Prostate gland (tissue), 2 donors: ENCODE results near the gene FLNC. TPM values are rescaled to one million over a fixed set of nuclear protein-coding genes. Genes with fewer than 3 reads are reported as not detected.
A peak's percentile ranks its signal among the peaks of the same experiment; 100 is the strongest.

Experiments used
- DNase-seq: peaks from one replicate; pipeline ENCODE4 v3.0.0-alpha.2; 2019; ENCODE audit warnings: low spot score
- H3K27ac ChIP-seq, 2 donors: fragments of 200-600 bp; sonication (generic); 2 replicates each; pipeline ENCODE4 v1.5.1; 2017 to 2019
- H3K27me3 ChIP-seq: fragments of 200-600 bp; sonication (generic); replicated peaks from 2 replicates; pipeline ENCODE4 v1.5.1; 2019; ENCODE audit not compliant: insufficient read depth
- H3K36me3 ChIP-seq, 2 donors: fragments of 200-600 bp; sonication (generic); 1 replicate in 1 of 2; 2 replicates in 1 of 2; pipeline versions ENCODE4 v1.5.1 to v1.8.1; 2017 to 2019
- H3K4me1 ChIP-seq: fragments of 200-600 bp; sonication (generic); replicated peaks from 2 replicates; pipeline ENCODE4 v1.5.1; 2019
- H3K4me3 ChIP-seq, 2 donors: fragments of 200-600 bp; sonication (generic); 2 replicates each; pipeline ENCODE4 v1.5.1; 2017 to 2019
- H3K9me3 ChIP-seq: fragments of 200-600 bp; sonication (generic); 2 replicates; pipeline ENCODE4 v1.5.1; 2017
- POLR2A ChIP-seq: fragments of 450-650 bp; IDR thresholded peaks from one replicate; pipeline ENCODE4 v1.6.1; 2016; ENCODE audit warnings: antibody characterized with exemption, mild to moderate bottlenecking
- POLR2AphosphoS5 ChIP-seq: sonication (generic); formaldehyde crosslinking; IDR thresholded peaks from one replicate; pipeline ENCODE4 v1.6.1; 2017; ENCODE audit warnings: antibody characterized with exemption
- whole genome bisulfite sequencing: methylation state at CpG from one replicate; pipeline ENCODE4 v1.1.5; 2018; 5-methylcytosine and 5-hydroxymethylcytosine counted together
- intact Hi-C: fragments of 100-400 bp; cut with DNase I; formaldehyde crosslinking; loops from one replicate; pipeline ENCODE4 v1.14.2; 2022
- total RNA-seq, 2 donors: library from RNA; depleted of rRNA; stranded (reverse); fragments of >200 nt; gene quantifications; one replicate each; pipeline ENCODE4 v1.1.0, GENCODE V29; 2016
- TF ChIP-seq, protein P1 (sequence below), 4 experiments: fragments of 200-600 bp in 2 of 4; fragments of 450-650 bp in 2 of 4; sonication (generic) in 2 of 4; IDR thresholded peaks; 1 replicate in 3 of 4; 2 replicates in 1 of 4; pipeline ENCODE4 v1.5.1; 2016 to 2019; ENCODE audit warnings: antibody characterized with exemption in 4 of 4, mild to moderate bottlenecking in 2 of 4, moderate library complexity in 2 of 4

FLNC gene
- total RNA-seq, 2 donors from 2014 or later = 104 to 150 TPM

DNA sequence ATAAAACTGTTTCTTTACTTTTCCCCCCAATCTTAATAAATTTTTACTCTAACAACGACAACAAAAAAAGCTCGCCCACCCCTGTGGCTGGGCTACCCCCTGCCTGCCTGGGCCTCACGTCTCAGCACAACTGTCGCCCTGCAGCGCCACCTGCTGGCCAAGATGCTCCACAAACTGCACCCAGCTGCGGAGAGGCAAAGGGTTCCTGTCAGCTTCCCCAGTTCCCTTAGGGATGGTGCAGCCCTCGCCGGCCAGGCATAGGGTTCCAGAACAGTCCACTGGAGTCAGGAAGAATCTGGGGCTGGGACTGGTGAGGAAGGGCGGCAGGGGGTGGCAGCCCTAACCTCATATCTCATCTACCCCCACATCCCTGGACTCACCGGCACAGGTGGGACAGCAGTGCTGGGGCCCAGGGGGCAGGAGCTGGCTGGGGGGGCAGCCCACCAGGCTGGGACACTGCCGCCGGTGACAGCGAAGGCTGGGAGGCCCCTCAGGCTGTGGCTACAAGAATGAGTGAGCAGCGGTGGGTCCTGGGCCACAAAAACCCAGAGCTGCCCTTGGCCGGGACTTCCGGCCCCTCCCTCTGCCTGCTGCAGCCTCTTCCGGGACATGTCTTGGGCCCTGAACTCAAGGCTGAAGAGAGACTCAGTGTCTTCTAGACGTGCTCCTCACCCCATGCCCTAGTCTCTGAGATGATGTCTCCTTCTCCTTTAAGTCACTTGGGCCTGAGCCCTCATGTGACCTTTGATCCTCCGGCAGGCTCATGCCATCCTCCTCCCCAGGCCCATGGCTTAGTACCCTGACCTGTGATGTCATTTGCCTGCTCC, 53.6 kb downstream of the FLNC start:
- Histone ChIP-seq H3K27me3 (no peaks in the 10 kb centered on the region), H3K4me1 (no peaks in the 10 kb centered on the region), H3K36me3 (no peaks in the 10 kb centered on the region), H3K27ac (no peak overlapping the region), H3K4me3 (no peak overlapping the region), H3K9me3 (no peaks in the 10 kb centered on the region)
- 38% methylated on average over 15 of the region's 19 CpGs for WGBS
- TF ChIP-seq POLR2AphosphoS5 (peak; percentile 43), POLR2A (no peak)
- TF ChIP-seq, protein P1, sequence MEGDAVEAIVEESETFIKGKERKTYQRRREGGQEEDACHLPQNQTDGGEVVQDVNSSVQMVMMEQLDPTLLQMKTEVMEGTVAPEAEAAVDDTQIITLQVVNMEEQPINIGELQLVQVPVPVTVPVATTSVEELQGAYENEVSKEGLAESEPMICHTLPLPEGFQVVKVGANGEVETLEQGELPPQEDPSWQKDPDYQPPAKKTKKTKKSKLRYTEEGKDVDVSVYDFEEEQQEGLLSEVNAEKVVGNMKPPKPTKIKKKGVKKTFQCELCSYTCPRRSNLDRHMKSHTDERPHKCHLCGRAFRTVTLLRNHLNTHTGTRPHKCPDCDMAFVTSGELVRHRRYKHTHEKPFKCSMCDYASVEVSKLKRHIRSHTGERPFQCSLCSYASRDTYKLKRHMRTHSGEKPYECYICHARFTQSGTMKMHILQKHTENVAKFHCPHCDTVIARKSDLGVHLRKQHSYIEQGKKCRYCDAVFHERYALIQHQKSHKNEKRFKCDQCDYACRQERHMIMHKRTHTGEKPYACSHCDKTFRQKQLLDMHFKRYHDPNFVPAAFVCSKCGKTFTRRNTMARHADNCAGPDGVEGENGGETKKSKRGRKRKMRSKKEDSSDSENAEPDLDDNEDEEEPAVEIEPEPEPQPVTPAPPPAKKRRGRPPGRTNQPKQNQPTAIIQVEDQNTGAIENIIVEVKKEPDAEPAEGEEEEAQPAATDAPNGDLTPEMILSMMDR (IDR thresholded peaks at IDR 0.05) = peak; percentile 81 to 91 (median 90)
- intact Hi-C loops = loop anchor here (5.0 kb wide), 2 partner anchors 272 to 407 kb away; partner anchors contain the start of gene METTL2B
- peak; percentile 64 for DNase-seq

DNA sequence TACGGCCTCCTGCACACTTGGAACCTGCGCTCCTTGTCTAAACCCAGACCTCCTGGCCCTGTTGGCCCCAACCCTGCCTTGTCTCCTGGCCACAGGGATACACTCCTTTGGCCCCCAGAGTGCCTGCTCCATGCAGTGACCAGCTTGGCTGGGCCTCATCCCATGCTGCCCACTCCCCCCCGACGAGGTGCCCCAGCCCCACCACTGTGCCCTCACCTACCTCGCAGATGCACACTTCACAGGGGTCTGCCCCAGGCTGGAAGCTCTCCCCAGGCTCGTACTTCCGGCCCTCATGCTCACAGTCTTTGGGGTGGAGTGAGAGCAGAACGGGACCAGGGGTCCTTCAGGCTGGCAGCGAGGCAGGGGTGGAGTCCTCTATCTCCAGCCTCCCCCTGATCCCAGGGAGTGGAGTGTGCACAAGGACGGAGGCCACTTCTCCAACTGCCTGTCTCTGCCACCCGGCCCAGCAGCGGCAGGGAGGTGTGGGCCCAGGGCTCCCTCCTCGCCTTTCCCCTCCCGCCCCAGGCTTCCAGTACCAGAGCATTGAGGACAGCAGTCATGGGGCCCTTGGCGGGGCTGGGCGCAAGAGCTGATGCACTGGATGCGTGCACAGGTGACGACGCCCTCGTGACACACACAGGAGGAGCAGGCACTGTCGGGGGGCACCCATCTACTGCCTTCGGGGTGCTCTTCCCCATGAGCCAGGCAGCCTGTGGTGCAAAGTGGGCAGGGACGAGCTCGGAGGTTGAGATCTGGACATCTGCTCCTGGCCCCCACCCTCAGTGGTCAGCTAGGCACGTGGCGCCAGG, 54.6 kb downstream of the FLNC start:
- intact Hi-C loops = loop anchor here (5.0 kb wide), 2 partner anchors 272 to 407 kb away; partner anchors contain the start of gene METTL2B
- H3K4me3 ChIP-seq = no peak overlapping the region
- H3K27ac ChIP-seq = no peak overlapping the region

DNA sequence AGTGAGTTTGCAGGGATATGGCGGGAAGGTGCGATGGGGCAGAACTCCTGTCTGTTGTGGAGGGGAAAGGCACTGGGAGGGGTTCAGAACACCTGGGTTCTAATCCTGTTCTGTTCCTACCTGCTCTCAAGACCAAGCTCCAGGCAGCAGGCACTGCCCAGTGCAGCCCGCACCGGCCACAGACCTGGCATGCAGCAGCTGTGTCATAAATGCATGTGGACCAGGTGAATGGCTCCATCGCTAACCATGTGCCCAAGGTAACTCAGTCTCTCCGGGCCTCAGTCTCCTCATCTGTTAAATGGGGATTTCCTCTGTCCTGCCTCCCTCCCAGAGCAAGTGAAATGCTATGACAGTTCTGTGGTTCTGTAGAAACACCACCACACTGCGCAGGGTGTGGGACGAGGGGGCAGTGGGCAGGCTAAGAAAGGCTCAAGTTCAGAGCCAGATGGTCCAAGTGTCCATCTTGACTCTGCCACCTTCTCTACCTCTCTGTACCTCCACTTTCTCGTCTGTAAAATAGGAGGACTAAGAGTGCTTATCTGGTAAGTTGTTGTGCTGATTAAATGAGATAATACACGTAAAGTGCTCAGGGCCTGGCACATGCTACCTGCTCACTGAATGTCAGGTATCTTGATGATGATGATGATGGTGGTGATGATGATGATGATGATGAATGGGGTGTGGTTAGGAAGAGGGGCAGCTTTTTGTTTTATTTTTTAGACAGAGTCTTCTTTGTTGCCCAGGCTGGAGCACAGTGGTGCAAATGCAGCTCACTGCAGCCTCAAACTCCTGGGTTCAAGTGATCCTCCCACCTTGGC, 55.4 kb downstream of the FLNC start:
- 93% methylated on average over 10 of the region's 10 CpGs for WGBS
- DNase-seq = no peak
- TF ChIP-seq, protein P1 (IDR thresholded peaks at IDR 0.05) = no peak
- TF ChIP-seq POLR2A (no peak), POLR2AphosphoS5 (no peak)
- no peaks in the 10 kb centered on the region for H3K9me3 ChIP-seq
- no peak overlapping the region for H3K27ac ChIP-seq
- H3K4me3 ChIP-seq = no peak overlapping the region
- H3K27me3 ChIP-seq = no peaks in the 10 kb centered on the region
- no peaks in the 10 kb centered on the region for H3K4me1 ChIP-seq
- intact Hi-C loops = no loop called here
- H3K36me3 ChIP-seq = no peaks in the 10 kb centered on the region

More for the DNA sequence above, 54.6 kb downstream of the FLNC start:
- no peak for DNase-seq
- Histone ChIP-seq H3K9me3 (no peaks in the 10 kb centered on the region), H3K36me3 (no peaks in the 10 kb centered on the region), H3K4me1 (no peaks in the 10 kb centered on the region), H3K27me3 (no peaks in the 10 kb centered on the region)
- TF ChIP-seq POLR2AphosphoS5 = no peak
- TF ChIP-seq, protein P1 (IDR thresholded peaks at IDR 0.05) = no peak
- no peak for TF ChIP-seq POLR2A
- WGBS = 84% methylated on average over 24 of the region's 26 CpGs

DNA sequence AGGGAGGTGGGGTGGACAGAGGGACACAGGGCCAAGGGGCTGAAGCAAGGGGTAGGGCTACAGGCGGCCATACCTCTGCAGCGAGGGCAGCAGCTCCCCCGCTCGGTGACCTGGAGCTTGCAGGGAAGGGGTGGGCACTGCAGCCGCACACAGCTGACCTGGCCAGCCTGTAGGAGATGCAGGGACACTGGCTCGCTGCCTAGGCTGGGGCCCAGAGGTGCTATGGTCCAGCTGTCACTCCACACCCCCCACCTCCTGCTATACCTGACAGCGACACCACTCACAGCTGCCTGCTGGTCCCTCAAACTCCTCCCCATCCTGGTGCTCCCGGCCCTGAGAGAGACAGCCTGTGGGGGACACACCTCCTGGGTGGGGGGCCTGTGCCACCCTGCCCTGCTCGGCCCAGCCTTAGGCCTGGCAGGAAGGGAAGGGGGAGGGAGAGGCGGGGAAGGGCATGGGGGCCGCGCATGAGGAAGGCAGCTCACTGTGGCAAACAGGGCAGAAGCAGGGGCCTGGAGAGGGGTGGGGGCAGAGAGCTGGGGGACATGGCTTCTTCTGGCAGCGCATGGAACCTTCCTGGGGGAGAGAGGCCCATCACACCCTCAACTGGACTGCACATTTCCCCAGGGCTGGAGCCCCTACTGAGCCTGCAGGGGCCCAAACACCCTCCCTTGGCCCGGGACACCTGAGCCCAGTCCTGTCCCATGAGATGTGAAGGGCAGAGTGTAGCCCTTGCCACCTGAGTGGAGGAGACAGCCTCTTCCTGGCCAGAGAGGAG, 56.4 kb downstream of the FLNC start:
- intact Hi-C loops = no loop called here
- no peak for DNase-seq

More for the DNA sequence above, 56.4 kb downstream of the FLNC start:
- Histone ChIP-seq H3K4me3 (no peak overlapping the region), H3K27me3 (no peaks in the 10 kb centered on the region), H3K4me1 (no peaks in the 10 kb centered on the region), H3K36me3 (no peaks in the 10 kb centered on the region), H3K27ac (no peak overlapping the region), H3K9me3 (no peaks in the 10 kb centered on the region)
- WGBS = 61% methylated on average over 13 of the region's 14 CpGs
- TF ChIP-seq, protein P1 (IDR thresholded peaks at IDR 0.05) = no peak
- TF ChIP-seq POLR2A (no peak), POLR2AphosphoS5 (no peak)
